ENCODE results near the gene DEDD2. TPM values are rescaled to one million over a fixed set of nuclear protein-coding genes. Genes with fewer than 3 reads are reported as not detected.
"Not testable (repeated sequence)": the region's sequence is repeated elsewhere in the genome, so short reads cannot be mapped to it uniquely, and the experiment has no call there.

DEDD2 gene
- total RNA-seq = 24.7 TPM

GRCh38 chr19:42217520-42218437 lies at the start of gene DEDD2:
Gene DEDD2, minus strand, starts transcription at chr19:42217677. Its CDS starts 670 bp downstream, at chr19:42217007.
- peak; percentile 99 for DNase-seq (ENCODE audit: low spot score)

- DNase-seq (ENCODE audit: low spot score) = not testable (repeated sequence)
Measured at GRCh38 chr19:42266928-42267603, 49.6 kb upstream of the DEDD2 start.

GRCh38 chr19:42266105-42266504 lies 48.6 kb upstream of the DEDD2 start:
- not testable (repeated sequence) for DNase-seq (ENCODE audit: low spot score)

GRCh38 chr19:42261763-42262162 lies 44.3 kb upstream of the DEDD2 start:
- no peak for DNase-seq (ENCODE audit: low spot score)

GRCh38 chr19:42257842-42258241 lies 40.4 kb upstream of the DEDD2 start:
- DNase-seq (ENCODE audit: low spot score) = not testable (repeated sequence)

- DNase-seq (ENCODE audit: low spot score) = no peak
Measured at GRCh38 chr19:42255766-42256745, 38.6 kb upstream of the DEDD2 start.

GRCh38 chr19:42254850-42255765 lies 37.6 kb upstream of the DEDD2 start, which contains the start of gene ERF:
Gene ERF, minus strand, starts transcription at chr19:42255128. Its CDS starts 129 bp downstream, at chr19:42254999.
- DNase-seq (ENCODE audit: low spot score) = peak; percentile 95

GRCh38 chr19:42254089-42254849 lies 36.8 kb upstream of the DEDD2 start:
- peak; percentile 80 for DNase-seq (ENCODE audit: low spot score)

- no peak for DNase-seq (ENCODE audit: low spot score)
Measured at GRCh38 chr19:42253245-42254088, 36.0 kb upstream of the DEDD2 start.

GRCh38 chr19:42252365-42253244 lies 35.1 kb upstream of the DEDD2 start:
- DNase-seq (ENCODE audit: low spot score) = peak; percentile 58

- no peak for DNase-seq (ENCODE audit: low spot score)
Measured at GRCh38 chr19:42251572-42252358, 34.3 kb upstream of the DEDD2 start.

- DNase-seq (ENCODE audit: low spot score) = no peak
Measured at GRCh38 chr19:42250666-42251531, 33.4 kb upstream of the DEDD2 start.

- DNase-seq (ENCODE audit: low spot score) = no peak
Measured at GRCh38 chr19:42250183-42250665, 32.7 kb upstream of the DEDD2 start.

- DNase-seq (ENCODE audit: low spot score) = no peak
Measured at GRCh38 chr19:42249769-42250168, 32.3 kb upstream of the DEDD2 start.

GRCh38 chr19:42249149-42249750 lies 31.8 kb upstream of the DEDD2 start:
- DNase-seq (ENCODE audit: low spot score) = peak; percentile 51

Measured in ureter (tissue), 1 donor.